OCI-LY7 (cell line): Measurements from ENCODE around the gene TCF15.

Source experiments
- CTCF ChIP-seq: fragments of 200-600 bp; sonication (generic); conservative IDR thresholded peaks from 2 replicates; pipeline ENCODE4 v1.5.1; 2014; ENCODE audit warnings: mild to moderate bottlenecking, antibody characterized with exemption, low read length, moderate library complexity, mixed read lengths
- EZH2phosphoT487 ChIP-seq: fragments of 200-600 bp; sonication (generic); IDR thresholded peaks from 2 replicates; pipeline ENCODE4 v1.6.1; 2018; ENCODE audit warnings: low read depth, borderline replicate concordance, mild to moderate bottlenecking, mixed run types, antibody characterized with exemption, low read length, moderate library complexity, mixed read lengths

- no peak for TF ChIP-seq CTCF
- TF ChIP-seq EZH2phosphoT487 = no peak
Measured at GRCh38 chr20:658731-659291, 48.7 kb upstream of the TCF15 start.
